ENCODE results near the gene CCNE1.

CCNE1 gene

DNA sequence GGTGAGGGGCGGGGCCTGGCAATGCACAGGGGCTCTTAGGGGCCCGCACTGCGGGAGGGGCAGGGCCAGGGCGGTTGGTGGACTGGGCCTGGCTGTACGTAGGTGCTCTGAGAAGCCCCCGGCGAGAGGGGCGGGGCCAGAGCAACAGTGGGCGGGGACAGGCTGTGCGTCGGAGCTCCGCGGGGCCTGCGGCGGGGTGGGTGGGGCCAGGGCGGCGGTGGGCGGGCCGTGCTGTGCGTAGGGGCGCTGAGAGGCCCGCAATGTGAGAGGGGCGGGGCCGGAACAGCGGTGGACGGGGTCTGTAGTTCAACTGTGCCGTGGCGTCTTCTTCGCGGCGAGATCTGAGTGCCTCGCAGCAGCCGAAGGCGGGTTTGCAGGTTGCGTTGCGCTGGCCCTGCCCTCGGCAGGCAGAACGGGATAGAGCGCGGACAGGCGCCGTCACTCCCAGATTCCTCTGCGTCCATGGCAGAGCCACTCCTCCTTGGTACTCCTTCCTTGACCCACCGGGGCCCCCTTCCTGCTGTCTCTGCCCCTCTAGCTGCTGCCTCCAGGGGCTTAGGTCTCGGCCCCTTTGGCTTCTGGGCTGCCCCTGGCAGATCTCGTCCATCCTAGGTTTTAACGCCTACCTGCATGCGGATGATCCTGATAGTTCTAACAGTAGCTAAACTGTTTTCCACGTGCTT, 33.2 kb downstream of the CCNE1 start:
- TF ChIP-seq, protein P1, sequence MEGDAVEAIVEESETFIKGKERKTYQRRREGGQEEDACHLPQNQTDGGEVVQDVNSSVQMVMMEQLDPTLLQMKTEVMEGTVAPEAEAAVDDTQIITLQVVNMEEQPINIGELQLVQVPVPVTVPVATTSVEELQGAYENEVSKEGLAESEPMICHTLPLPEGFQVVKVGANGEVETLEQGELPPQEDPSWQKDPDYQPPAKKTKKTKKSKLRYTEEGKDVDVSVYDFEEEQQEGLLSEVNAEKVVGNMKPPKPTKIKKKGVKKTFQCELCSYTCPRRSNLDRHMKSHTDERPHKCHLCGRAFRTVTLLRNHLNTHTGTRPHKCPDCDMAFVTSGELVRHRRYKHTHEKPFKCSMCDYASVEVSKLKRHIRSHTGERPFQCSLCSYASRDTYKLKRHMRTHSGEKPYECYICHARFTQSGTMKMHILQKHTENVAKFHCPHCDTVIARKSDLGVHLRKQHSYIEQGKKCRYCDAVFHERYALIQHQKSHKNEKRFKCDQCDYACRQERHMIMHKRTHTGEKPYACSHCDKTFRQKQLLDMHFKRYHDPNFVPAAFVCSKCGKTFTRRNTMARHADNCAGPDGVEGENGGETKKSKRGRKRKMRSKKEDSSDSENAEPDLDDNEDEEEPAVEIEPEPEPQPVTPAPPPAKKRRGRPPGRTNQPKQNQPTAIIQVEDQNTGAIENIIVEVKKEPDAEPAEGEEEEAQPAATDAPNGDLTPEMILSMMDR (IDR thresholded peaks at IDR 0.05; ENCODE audit: borderline replicate concordance, insufficient read depth, low read depth, low read length) = no peak
- peak overlapping the region; percentile 63 for H3K4me3 ChIP-seq (ENCODE audit: low read depth, low read length)

DNA sequence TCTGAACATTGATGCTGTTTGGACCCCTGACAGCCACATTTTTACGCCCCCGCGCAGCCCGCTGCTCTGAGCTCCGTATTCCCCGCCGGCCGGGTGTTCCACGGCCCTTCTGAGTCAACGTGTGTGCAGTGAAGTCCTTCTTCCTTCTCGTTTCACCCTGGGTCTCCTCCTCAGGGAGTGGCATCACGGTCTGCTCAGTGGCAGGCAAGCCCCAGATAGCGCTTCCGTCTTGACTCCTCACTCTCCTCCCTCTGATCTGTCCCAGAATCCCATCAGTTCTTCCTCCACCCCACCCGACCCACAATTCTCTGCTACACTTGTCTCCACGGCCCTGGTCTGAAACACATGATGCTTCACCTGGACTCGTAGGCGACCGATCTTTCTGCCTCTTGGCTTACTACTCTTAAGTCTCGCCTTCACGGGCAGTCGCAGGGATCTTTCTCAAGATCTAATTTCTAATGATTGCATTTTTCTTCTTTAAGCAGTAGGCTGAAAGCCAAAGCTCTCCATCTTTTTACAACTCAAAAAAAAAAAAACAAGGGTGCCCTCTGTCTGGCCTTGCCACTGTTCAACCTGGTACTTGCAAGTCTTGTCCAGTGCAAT, 33.9 kb downstream of the CCNE1 start:
- TF ChIP-seq, protein P1 (IDR thresholded peaks at IDR 0.05; ENCODE audit: borderline replicate concordance, insufficient read depth, low read depth, low read length) = no peak
- H3K4me3 ChIP-seq (ENCODE audit: low read depth, low read length) = peak overlapping the region; percentile 63

DNA sequence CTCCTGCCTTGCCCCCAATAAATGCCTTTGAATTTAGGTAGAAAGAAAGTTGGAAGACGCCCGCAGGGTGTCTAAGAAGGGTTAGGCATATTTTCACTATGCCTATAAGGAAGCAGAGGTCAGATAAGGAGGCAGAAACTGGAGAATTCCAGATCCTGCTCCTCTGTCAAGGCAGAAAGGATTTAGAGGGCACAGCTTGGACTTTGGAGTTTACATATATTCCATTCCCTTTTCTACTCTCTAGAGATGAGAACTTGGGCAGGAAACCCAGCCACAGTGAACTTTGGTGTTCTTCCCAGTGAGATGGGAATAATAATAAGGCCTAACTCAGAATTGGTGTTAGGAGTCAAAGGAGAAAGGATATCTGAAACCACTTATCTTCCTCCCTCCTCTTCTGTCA, 37.4 kb downstream of the CCNE1 start:
- TF ChIP-seq, protein P1 (IDR thresholded peaks at IDR 0.05; ENCODE audit: borderline replicate concordance, insufficient read depth, low read depth, low read length) = no peak
- no peak overlapping the region for H3K4me3 ChIP-seq (ENCODE audit: low read depth, low read length)

DNA sequence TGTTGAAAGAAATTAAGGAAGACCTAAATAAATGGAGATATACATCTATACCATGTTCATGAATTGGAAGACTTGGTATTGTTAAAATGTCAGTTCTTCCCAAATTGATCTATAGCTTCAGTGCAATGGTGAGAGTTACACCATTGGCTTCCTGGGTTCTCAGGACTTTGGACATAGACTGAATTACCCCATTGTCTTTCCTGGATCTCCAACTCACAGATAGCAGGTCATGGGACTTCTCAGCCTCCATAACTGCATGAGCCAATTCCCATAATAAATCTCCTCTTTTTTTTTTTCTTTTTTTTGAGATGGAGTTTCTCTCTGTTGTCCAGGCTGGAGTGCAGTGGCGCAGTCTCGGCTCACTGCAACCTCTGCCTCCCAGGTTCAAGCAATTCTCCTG, 38.7 kb downstream of the CCNE1 start:
- TF ChIP-seq, protein P1 (IDR thresholded peaks at IDR 0.05; ENCODE audit: borderline replicate concordance, insufficient read depth, low read depth, low read length) = no peak
- no peak overlapping the region for H3K4me3 ChIP-seq (ENCODE audit: low read depth, low read length)

DNA sequence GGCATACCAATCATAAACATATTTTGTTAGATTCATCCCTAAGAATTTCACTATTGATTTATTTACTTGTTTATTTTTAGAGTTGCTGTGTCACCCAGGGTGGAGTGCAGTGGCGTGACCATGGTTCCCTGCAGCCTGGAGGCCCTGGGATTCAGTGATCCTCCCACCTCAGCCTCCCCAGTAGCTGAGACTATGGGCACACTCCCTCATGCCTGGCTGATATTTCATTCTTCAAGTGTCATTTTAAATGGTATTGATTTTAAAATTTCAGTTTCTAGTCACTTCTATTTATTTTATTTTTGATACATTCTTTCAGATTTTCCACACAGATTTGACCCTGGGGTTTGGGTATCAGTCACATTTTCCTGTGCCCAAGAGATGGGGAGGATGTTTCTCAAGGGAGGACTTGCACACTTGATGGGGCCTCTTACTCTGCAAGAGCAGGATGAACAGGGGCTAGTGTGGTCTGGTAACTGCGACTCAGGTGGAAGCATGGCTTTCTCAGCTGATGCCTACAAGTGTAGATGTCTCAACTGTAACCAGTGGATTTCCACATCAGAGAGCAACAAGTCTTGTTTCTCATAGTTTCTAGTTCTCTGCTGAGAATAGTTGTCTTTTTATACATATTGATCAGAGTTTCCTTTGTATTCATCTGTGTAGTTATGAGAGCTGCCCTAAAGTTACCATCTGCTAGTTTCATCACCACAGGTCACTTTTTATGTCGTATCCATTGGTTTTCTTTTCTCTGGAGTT, 40.2 kb downstream of the CCNE1 start:
- H3K4me3 ChIP-seq (ENCODE audit: low read depth, low read length) = no peak overlapping the region
- TF ChIP-seq, protein P1 (IDR thresholded peaks at IDR 0.05; ENCODE audit: borderline replicate concordance, insufficient read depth, low read depth, low read length) = no peak

DNA sequence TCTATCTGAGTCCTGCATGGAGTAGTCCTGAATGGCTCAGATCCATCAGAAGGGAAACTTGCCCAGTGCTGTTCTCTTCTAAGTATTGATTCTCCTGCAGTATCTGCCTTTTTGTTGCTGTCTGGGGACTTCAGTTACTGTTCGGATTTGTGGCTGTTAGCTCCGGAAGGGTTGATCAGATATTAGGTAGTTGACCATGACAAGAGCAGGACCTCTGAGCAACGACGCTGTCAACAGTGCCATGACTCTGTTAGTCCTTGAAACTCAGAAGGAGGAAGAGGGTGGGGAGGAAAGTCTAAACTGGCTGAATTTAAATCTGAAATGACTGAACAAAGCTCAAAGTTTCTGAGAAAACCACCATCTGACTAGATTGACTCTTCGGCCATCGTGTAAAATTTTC, 42.2 kb downstream of the CCNE1 start:
- TF ChIP-seq, protein P1 (IDR thresholded peaks at IDR 0.05; ENCODE audit: borderline replicate concordance, insufficient read depth, low read depth, low read length) = no peak
- no peak overlapping the region for H3K4me3 ChIP-seq (ENCODE audit: low read depth, low read length)

Data from GM12875 (cell line).